GM21619 (cell line): Measurements from ENCODE around the gene TNFAIP8L3.

Source experiments
- ATAC-seq: cut with Tn5 transposase; IDR thresholded peaks from one replicate; pipeline ENCODE4 v1.9.1; 2021; ENCODE audit not compliant: unreplicated experiment

Gene TNFAIP8L3

DNA sequence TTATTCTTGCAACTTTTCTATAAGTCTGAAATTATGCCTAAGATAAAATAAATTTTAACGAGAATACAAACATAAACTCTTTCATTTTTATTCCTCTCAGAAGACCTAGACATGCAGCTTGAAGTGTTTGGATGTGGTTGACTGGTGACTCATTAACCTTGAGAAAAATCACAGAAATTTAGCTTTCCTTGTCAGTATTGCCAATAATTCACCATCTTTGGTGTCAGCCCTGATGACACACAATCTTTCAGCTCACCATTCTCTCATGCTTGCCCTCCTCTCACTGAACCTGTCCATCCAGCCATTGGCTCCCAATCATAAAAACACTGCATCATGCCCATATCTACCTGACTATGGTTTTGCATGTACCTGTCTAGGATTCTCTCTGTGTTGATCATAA is 22.6 kb upstream of the TNFAIP8L3 start:
- no peak for ATAC-seq

DNA sequence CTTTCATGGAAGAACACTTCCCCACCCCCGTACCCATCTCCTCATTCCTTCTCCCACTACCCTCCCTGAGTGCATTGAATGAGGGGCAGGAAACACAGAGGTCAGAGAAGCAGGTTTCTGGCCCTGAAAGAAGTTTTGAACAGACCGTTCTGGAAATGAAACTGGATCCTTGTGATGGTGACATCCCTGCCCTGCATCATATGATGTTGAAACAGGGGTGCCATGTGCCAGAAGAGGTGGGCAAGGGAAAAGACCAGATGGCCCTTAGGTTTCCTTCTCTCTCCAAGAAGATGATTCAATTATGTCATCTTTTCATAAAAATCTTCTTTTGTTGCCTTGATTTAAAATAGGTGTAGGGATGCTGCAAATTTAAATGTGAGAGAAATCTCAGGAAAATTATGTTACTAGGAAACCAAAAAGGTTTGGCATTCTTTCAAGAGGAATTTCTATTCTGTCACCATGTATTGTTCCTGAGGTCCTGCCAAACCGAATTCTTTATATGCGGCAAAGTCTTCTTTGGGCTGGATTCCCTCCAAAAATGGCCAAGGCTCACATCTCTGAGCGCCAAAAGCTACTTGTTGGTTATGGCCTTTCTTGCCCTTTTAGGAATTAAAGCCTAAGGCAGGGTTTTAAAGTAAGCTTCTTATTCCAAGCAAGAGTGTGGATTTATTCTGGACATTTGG is 19.9 kb upstream of the TNFAIP8L3 start:
- ATAC-seq, result no peak

DNA sequence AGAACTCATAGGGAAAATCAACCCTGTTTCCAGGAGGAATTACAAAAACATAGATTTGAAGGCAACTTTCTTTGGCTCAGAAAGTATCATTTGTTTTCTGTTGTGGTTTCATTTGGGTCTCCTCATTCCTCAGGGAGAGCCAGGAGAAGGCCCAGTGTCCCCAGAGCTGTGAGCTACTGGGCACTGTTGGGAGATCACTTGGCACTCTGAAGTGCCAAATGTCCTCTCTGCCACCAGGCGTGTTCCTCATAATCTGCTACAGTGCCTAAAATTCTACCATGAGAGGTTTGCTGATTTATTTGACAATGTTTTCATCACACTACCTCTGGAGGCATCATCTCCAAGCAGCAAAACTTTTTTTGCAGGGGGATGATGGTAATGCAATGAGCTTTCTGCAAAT is 17.4 kb upstream of the TNFAIP8L3 start:
- no peak for ATAC-seq

DNA sequence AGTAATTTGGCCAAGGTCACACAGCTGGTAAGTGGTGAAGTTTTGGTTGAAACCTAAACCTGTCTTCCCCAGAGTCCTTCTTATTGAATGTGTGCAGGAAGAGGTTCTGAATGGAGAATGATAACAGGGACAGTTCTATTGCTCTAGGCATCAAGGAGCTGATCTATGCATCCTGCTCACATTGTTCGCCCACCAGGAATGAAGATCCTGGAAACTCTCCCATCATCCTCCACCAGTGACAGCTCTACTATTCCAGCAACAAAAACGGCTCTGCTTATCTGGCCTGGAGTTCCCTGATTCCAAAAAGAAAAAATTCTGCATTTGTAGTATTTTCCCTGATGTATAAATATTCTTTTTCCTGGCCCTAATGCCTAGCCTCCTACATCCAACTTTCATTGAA is 16.4 kb upstream of the TNFAIP8L3 start:
- no peak for ATAC-seq

DNA sequence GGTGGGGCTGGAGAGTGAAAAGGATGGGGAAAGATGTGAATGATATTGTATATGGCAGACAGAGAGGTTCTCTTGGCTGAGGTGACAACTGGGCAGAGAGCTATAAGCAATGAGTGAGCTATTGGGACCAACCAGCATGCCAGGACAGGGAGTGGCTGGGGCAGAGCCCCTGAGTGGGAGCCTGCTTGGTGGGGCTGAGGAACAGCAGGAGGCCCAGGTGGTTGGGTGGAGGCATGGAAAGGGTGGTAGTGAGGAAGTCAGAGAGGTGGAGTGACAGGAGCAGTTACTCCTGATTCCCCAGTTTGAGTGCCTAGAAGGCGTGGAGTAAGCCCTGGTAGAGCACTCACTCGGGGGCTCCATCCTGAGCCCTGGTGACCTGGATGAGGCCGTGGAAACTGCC is 15.5 kb upstream of the TNFAIP8L3 start:
- ATAC-seq, result no peak

DNA sequence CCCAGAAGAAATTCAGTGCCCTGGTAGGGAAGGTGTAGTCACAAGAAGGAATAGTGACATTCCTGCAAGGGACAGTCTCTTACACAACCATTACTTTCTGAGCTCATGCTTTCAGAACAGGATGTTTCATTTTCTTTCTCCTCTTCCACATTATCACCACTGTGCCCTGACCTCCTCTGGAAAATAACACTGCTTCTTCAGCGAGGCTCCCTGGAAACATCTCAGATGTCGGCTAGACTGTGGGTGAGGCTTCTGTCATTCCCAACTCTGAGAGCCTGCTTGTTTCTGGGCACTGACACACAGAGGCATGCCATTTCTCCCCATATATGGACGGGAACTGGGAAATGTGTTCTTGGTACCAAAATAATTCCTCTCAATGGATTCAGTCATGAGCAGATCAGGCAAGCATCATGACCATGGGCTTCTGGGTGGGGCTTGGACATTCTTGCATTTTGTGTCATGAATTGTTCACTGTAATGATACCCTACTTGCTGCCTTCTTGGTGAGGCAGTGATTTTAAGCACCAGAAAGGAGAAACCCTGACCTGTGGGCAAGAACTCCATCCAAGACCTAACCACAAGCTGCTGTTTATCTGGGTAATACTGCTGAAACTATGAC is 14.3 kb upstream of the TNFAIP8L3 start:
- ATAC-seq, result no peak

DNA sequence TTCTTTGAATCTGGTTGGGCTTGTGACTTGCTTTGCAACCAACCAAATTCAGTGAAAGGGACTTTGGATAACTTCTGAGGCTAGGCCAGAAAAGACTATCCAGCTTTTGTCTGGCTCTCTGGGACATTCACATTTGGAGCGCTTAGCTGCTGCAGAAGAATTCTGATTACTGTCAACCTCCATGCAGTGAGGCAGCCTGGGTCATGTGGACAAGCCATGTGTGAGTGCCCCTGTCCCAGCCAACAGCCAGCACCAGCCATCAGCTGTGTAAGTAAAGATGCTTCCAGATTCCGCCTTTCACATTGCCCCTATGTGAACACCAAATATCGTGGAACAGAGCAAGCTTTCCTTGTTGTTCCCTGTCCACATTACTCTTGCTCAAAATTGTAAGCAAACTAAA is 12.9 kb upstream of the TNFAIP8L3 start:
- no peak for ATAC-seq

DNA sequence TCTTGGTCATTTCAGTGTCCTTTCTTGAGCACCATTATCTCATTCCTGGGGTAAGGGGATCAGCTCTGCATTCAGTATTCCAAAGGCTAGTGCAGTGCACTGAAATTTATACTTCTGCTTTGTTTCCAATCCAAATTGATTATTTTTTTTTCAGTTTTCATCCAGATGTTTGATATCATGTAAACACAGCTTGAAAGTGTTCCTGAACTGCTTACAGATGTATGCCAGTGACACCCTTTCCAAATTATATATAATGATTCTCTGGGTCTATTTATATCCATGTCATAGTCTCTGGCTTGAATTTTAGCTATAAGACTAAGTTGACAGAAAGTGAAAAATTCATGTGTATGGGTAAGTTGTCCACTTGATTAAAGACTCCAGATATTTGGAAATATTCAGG is 11.8 kb upstream of the TNFAIP8L3 start:
- no peak for ATAC-seq

GRCh38 chr15:51105430-51106016 is 10.8 kb upstream of the TNFAIP8L3 start:
- ATAC-seq, result no peak

DNA sequence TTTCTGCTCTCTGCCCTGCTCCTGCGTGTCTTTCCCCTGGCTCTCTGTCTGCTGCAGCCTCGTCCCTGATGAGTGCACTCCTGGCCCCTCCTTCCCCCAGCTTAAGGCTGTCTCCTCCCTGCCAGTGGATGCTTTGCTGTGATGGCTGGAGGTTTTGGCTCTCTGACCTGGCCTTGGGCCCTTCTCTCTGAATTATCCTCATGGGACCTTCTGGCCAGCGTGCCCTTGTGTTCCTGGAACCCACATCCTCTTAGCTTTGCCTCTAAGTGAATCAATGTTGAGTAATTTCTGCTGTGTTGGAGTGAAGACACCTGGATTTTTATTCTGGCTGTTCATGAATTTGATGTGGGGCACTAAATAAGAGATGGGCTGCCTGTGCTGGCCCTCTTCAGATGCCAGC is 9.8 kb upstream of the TNFAIP8L3 start:
- no peak for ATAC-seq

DNA sequence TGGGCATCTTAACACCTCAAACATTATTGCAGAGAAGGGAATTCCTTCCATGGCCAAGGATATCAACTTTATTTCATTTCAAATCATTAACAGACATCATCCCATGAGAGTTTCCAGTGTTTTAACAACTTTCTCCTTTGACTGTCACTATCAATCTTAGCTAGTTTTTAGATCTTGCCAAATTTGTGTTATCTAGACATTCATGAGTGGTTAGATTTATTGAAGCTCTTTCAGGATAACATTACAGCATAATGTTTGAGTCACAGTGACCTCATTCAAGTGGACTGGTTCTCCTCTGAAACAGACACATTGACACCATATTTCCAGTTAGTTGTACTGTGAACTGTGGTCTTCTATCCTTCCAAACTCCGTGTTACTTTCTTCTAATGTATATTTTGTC is 8.6 kb upstream of the TNFAIP8L3 start:
- no peak for ATAC-seq

DNA sequence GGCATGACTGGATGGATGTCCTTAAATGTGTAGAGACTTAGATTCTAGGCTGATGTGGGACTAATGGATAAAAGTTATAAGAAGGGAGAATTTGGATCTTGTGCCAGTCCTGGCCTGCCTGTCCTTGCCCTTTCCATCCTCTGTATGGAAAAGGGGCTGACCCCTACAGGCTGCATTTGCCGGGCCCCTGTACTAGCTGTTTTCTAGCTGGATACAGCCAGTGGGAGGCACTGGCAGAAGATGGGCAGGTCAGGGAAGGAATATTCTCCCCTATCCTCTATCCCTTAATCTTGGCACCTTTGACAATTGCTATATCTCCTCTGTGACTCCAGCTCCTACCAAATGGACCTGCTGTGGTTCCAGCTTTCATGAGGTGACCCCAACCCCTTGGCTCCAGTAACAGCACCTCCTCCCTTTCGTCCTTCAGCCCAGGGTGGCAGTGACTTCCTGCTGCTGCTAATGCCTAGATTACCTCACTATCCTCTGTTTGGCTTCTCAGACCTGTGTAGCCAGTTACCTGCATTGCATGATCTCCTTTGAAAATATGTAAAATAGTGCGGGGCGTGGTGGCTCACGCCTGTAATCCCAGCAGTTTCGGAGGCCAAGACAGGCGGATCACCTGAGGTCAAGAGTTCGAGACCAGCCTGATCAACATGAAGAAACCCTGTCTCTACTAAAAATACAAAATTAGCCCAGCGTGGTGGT is 6.2 kb upstream of the TNFAIP8L3 start:
- no peak for ATAC-seq

- ATAC-seq, result no peak
Observed at GRCh38 chr15:51099185-51099584, 4.5 kb upstream of the TNFAIP8L3 start.

DNA sequence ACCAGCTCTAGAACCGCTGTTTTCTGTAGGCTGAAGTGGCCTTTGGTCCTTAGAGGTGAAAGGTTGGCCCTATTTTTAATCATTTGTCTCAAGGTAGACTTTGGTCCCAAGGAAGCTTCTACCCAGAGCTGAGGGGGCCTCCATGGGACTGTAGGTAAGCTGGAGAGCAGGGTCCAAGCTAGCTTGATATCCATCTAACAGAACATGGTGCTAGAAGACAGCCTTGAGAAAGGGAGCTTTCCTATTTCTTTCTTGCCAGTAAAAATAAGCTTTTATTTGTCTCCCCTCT is 3.6 kb upstream of the TNFAIP8L3 start:
- no peak for ATAC-seq

DNA sequence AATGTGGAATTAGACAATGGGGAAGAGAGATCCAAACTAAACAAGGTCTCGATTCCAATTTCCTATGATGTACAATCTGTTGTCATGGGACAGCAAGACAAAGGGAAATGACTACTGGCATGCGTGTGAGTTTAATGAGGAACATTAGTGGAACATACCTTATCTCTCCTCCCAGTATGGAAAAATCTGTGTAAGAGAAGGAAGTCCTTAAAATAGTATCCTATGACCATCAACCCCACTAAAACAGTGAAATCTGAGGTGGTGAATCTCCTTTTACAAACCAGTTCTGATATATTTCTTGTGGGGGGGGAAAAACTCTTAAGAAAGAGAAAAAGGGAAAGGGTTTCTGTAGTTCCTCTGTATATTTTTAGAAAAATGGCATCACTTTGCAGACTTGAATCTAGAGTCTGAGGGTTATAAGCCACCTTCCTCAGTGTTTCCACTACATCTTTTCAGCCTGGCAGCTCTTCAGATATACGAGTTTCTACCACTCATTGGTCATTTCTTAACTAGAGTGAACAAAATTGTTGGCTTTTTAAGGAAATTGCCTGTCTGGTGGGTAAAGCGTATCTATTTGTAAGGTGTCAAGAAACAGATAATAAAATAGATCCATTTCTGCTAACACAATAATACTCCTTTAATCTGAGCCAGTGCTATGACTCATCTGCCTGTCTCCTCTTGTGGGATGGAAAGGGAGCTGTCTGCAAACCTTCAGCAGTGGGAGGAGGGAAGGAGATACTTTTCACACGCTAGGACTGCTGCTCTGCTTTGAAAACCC is 3.0 kb upstream of the TNFAIP8L3 start:
- ATAC-seq, result no peak

DNA sequence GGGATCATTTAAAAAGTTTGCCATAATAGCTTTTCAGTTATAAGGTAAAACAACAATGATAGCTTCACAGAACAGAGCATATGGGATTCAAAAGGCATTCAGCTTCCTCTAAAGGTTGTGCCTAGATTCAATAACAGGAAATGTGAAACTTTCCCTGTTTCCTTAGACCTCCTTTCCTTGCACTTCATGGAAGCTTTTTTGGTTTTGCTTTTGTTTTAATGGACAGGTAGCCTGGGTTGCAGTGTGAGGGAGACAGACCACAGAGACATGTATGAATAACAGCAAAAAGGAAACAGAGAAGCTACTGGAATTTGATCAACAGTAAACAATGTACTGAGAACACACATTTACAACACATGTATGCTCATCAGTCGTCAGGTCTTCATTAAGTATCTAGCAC is 2.3 kb upstream of the TNFAIP8L3 start:
- ATAC-seq, result no peak

- ATAC-seq, result no peak
Observed at GRCh38 chr15:51095681-51096331, 1.1 kb upstream of the TNFAIP8L3 start.

GRCh38 chr15:51093839-51094605 is 684 bp downstream of the TNFAIP8L3 start:
- ATAC-seq, result no peak

DNA sequence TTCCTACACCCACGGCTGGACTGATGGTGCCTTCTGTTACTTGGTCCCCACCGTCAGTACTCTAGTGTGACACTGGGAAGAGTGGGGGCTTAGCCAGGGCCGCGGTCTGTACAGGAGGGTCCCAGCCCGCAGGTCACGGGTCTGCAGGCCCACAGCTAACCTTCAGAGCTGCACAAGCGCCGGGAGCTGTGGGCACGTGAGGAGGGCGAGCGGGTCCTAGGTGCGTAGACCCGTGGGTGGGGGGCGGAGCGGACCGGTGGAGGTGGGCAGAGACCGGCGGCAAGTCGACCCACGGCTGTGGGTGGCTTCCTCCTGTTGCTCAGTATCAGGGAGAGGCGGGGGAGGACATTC is 1.2 kb downstream of the TNFAIP8L3 start:
- no peak for ATAC-seq

GRCh38 chr15:51092480-51093040 is 2.1 kb downstream of the TNFAIP8L3 start:
- ATAC-seq, result no peak
